CD4-positive, alpha-beta T cell treated with Interleukin-21 for 1 hour (primary cell): ENCODE results near the gene SMYD1.

Experiments used
- DNase-seq: peaks from one replicate; pipeline ENCODE4 v3.0.0-alpha.2; 2020

Gene SMYD1

DNA sequence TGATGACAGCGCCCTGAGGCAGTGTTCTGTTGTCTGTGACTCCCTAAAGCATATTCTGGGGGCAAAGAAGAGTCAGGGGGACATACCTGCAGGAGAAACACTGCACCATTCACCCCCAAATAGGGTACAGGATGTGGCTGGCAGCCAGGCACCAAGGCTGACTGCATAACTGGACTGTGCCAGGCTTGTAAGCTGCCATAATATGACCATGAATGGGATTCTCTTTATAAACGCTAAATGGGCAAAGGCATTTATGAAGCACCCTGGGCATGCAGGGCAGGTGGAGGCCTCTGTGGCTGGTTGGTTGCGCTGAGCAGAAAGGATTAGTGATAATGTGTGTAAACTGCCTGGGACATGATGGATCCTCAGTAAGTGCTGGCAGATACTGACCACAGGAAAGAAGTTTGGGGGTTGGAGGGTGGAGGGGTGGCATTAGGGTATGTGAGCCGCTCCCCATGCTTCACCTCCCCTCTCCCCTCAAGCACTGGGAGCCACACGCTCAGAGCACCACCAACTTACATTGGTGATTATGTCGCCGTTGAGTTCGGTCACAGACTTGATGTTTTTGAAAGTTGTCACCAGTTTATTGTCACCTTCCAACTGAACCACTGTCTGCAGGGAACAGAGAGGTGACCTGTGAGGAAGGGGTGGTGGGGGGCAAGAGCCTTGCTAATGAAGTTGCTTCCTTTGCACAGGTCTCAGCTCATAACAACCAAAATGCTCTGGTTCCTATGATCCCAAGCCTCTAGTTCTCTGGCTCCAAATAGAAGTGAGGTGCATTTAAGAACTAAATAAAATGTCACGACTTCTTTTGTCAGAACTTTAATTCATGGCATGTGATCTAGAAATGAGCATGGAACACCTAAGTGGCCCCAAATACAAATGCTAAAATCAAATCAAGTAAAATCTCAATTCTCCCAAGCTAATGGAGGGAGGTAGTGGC, 56.6 kb downstream of the SMYD1 start:
- DNase-seq, result no peak

DNA sequence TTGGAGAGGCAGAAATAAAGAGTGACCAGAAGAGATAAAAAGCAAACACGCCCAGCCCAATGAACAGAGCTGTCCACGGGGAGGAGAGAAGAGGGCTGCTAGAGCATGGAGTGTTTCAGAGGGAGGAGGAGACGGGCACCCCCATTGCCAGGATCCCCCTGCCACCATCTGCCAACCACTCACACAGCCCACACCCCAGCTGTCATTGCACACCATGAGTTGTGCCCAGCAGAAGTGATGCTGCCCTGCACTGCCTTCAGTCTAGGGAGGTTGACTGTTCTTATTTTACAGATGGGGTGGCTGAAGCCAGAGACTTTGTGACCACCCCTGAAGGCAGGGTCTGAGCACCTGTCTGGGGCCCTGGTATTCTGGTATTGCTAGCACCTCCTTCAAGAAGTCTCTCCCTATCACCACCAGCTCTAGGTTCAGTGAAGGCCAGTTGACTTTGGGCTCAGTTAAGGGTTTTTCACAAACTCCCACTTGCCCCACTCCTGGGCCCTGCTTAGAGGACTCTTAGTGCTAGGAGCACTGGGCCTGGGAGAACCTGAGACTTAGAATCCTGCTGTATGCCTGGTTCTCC, 57.8 kb downstream of the SMYD1 start:
- no peak for DNase-seq

GRCh38 chr2:88125924-88126771, 58.5 kb downstream of the SMYD1 start:
- DNase-seq, result no peak

- DNase-seq, result no peak
These were observed 59.4 kb downstream of the SMYD1 start for GRCh38 chr2:88126772-88127637.

GRCh38 chr2:88127638-88127887, 59.9 kb downstream of the SMYD1 start:
- DNase-seq, result no peak

DNA sequence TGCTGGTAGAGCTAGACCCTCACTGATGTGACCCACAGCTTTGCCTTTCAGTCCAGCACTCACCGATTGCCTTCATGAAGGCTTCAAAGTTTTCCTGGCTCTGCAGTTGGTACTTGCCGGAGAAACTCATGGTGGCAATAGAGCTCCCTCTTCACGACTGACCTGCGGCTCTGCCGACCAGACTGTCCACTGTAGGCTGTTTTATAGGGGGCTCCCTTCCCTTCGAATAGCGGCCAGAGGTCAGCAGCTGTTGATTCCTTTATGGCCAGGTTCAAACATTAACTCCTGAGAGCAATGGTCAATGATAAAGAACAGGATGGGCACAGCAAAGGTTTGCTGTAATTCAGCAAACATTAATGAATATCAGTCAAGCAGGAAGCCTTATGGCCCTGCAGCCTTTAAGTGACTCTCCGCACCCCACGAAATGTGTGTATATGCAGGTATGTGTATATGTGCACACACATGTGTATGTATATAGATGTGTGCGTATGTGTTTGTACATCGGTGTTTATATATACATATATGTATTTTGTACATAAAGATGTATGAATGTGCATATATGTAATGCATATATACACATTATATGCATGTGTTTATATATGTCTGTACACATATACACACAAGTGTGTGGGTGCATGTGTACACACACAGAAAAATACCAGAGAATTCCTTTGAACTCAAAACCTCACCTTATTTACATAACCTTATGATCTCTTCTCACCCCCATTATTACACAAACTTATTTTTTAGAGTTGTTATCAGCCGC, 60.4 kb downstream of the SMYD1 start, which contains the start of gene FABP1:
Gene FABP1, minus strand, starts transcription at position 175 of the 766 bp plus-strand sequence. Its CDS starts 45 bp downstream, at position 130.
- DNase-seq, result no peak

- no peak for DNase-seq
These were observed 61.2 kb downstream of the SMYD1 start for GRCh38 chr2:88128654-88129312.

DNA sequence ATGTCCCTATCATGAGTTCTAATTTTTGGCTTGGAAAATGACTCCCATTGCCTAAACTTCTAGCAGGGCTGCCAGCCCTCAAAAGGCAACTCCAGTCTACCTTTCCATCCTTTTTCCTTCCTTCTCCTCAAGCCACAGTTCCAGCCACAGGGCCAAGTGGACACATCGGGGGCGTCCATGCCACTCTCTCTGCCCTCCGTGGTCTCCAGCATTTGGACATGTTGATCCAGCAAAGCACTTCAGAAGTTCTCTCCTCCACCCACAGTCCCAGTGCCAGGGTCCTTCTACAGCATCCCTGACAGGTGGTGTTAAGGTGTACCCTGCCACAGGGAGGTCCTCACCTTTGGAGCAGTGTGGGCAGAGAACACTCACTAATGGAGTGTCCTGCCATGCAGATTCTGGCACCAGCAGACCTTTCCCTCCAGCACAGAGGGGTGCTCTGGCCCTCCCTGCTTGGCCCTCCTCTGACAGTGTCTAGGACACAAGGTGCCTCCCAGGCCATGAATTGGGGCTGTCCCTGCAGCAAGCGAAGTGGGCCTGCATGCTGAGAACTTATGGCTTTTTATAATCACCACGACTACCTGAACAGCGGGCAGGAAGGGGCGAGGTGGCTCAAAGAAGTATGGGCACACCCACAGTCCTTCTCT, 61.8 kb downstream of the SMYD1 start:
- no peak for DNase-seq

DNA sequence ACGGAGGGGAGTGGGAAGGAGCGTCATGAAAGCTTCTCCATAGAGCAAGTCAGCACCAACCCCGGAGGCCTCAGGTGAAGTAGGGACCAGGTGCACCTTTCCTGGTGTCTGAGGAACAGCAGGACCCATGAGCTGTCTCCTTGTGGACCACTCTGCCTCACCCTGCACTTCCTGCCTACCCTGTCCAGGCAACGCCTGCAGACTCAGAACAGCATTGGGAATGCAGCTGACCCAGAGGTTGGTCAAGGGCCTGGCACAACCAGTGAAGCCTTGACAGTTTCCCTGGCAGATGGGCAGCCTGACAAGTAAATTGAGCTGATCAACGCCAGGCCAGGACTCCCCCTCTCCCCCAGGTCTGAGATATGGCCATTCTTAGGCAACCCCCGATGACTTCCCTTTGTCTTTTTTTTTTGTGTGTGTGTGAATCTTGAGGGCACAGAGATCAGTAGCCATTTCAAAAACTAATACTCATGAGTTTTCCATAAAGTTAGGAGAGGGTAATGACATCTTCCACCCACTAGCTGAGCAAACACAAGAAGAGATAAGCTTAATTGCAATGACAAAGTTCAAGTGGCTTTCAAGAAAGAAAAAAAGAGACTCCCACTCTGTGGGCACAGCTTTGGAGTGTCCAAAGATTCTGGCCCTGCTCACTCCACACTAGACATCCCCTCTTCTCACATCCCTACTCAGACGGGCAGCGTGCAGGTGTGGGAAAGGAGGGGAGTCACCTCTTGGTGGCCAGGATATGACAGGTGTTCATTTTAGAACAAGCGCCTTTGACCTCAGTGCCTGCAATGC, 63.8 kb downstream of the SMYD1 start:
- no peak for DNase-seq

GRCh38 chr2:88131999-88132368, 64.4 kb downstream of the SMYD1 start:
- DNase-seq, result no peak

GRCh38 chr2:88133875-88134274, 66.2 kb downstream of the SMYD1 start:
- no peak for DNase-seq

GRCh38 chr2:88136817-88137216, 69.2 kb downstream of the SMYD1 start:
- DNase-seq, result no peak

DNA sequence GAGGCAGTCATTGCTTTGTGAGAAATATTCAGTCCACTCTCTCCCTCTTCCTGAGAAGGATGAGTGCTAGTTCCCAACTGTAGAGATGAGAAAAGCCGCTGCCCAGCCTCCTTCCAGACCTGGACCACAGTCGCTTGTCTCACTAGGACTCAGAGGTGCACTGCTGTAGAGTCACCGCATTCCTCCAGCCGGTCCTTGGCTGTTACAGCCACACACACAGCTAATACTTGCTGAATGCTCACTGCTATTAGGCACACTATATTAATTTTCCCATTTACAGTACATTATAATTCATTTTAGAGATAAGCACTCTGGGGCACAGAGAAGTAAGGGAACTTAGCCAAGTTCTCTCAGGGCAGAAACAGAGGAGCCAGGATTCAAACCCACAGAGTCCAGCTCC, 70.2 kb downstream of the SMYD1 start:
- DNase-seq, result no peak

DNA sequence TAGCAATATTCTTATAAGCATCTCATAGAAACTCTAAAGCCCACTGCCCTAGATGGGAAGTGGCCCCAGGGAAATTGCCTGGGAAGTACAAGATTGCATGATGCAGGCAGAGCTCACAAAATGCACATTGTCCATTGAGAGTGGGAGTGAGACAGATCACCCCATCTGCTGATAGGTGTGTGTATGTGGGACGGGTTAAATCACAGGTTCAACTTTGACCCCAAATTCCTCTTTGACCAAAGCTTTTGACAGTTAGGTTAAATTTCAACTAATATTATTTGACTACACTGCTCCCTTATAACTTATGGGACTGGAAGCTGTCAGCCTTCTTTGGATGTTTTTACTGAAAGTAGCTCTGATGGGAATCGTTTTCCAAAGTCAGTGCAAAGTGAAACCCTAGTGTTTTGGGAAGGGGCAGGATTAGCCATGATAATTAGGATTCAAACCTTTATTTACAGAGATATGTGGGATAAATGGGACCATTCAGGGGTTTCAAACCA, 71.6 kb downstream of the SMYD1 start:
- DNase-seq, result no peak

DNA sequence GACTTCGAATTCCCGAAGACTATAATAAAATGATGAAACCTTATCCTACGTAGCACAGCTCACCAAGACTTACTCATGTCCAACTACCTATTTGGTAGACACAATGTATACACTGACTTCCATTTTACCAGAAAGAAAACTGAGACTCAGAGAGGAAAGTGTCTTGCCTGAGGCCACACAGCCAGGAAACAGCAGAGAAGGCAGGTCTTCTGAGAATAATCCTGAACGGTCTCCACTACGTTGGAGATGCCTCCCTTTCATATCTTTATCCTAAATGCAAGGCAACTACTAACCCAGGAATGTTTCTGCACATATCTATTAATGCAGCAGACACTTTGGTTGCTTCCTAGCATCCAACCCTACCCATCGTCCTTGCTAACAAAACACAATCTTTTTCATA, 72.2 kb downstream of the SMYD1 start:
- DNase-seq, result no peak

GRCh38 chr2:88141952-88142351, 74.3 kb downstream of the SMYD1 start:
- no peak for DNase-seq

DNA sequence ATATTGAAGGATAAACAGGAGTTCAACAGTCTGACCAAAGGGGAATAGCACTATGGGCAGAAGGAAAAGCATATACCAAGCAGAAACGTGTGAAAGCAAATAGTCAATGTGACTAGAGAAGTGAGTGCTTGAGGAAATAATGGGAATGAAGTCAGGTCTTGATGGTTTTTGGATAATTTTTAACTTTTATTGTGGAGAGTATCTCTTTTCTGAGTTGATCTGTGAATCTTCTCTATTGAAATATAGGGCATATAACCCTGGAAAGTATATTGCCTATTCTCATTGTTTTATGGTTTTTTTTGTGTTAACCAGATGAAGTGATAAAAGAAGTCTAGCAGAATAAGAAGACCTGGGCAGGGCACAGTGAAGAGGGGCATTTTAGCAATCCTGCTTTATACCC, 76.6 kb downstream of the SMYD1 start:
- DNase-seq, result no peak

DNA sequence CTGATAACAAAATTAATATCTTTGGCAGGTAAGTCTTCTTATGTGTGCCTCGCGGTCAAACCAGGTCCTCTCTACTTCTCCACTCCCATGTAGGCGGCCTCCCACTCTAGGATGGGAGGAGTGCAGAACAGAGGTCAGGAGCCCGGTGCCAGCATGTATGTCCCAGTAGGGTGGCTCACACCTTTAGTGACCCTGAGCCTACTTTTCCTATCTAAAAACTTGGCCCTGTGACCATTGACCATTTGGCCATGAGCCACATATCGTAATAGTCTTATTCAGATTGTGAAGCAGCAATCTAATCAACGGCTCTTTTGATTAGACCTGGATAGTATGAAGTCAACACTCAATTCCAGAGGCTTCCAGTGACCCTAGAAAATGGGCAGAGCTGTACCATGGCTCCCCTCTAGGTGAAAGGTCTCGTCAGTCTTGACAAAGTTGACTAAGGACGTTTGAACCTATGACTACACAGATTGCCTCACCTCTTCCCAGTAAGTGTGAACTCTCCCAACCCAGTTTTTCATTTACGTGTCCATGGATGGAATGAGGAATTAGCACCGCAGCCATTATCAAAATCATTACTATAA, 77.4 kb downstream of the SMYD1 start:
- no peak for DNase-seq

DNA sequence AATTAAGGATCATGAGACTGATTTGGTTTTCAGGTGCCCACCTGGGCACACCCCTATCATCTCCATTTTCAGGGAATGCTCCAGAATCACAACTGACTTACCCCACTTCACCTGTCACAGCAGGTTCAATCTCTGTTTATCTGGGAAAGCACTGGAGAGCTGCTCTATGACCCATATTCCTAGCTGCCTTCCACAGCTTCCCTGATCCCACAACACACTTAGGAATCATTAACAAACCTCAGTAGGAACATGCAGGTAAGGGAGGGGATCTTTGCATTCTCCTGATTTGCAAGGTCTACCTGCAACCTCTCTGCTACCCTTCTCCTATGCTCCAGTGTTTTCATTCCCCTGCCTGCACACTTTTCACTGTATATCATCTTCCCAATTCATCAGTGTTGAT, 79.0 kb downstream of the SMYD1 start:
- no peak for DNase-seq
